Lung (tissue), 12 donors: ENCODE measurements around the gene RIN3. TPM values are rescaled to one million over a fixed set of nuclear protein-coding genes. Genes with fewer than 3 reads are reported as not detected.

ENCODE experiments used
- ATAC-seq: fragments of 200-7000 bp; cut with Tn5 transposase; one replicate; pipeline ENCODE4 v1.9.1; 2020; ENCODE audit warnings: moderate number of reproducible peaks; ENCODE audit not compliant: insufficient read depth, low FRiP score
- DNase-seq, 3 donors: peaks; one replicate each; pipeline ENCODE4 v3.0.0-alpha.2; 2013 to 2017
- H3K27ac ChIP-seq, 2 donors: one replicate each; pipeline ENCODE4 v1.5.1; 2013; ENCODE audit warnings: mild to moderate bottlenecking in 2 of 2, moderate library complexity in 2 of 2, control low read depth in 1 of 2, inconsistent platforms in 1 of 2, low read depth in 1 of 2, low read length in 1 of 2
- H3K27me3 ChIP-seq, 3 donors: one replicate each; pipeline ENCODE4 v1.5.1; 2013; ENCODE audit warnings: low read length in 2 of 3; ENCODE audit not compliant: control insufficient read depth in 3 of 3, insufficient read depth in 3 of 3
- H3K36me3 ChIP-seq, 4 donors: one replicate each; pipeline ENCODE4 v1.5.1; 2013; ENCODE audit warnings: low read length in 4 of 4, mild to moderate bottlenecking in 1 of 4, moderate library complexity in 1 of 4; ENCODE audit not compliant: control insufficient read depth in 4 of 4, insufficient read depth in 4 of 4
- H3K4me1 ChIP-seq, 5 donors: one replicate each; pipeline ENCODE4 v1.5.1; 2013; ENCODE audit warnings: low read length in 5 of 5, mild to moderate bottlenecking in 2 of 5, moderate library complexity in 1 of 5; ENCODE audit not compliant: control insufficient read depth in 5 of 5, insufficient read depth in 5 of 5
- H3K4me3 ChIP-seq: one replicate; pipeline ENCODE4 v1.5.1; 2013; ENCODE audit warnings: mild to moderate bottlenecking, control low read depth, moderate library complexity
- H3K9ac ChIP-seq, 2 donors: one replicate each; pipeline ENCODE4 v1.5.1; 2013; ENCODE audit warnings: low read length in 2 of 2, control low read depth in 1 of 2; ENCODE audit not compliant: insufficient read depth in 1 of 2
- H3K9me3 ChIP-seq, 4 donors: one replicate each; pipeline ENCODE4 v1.5.1; 2013; ENCODE audit warnings: low read length in 3 of 4, mild to moderate bottlenecking in 1 of 4, moderate library complexity in 1 of 4; ENCODE audit not compliant: control insufficient read depth in 4 of 4, insufficient read depth in 3 of 4
- WGBS, 2 donors: extraction: QIAGEN DNeasy Blood & Tissue Kit; methylation state at CpG; one replicate each; pipeline ENCODE4 v1.1.7; 2013; 5-methylcytosine and 5-hydroxymethylcytosine counted together
- polyA plus RNA-seq, 2 donors: library from polyadenylated mRNA; stranded (reverse); fragments of 200-250 nt; gene quantifications; one replicate each; pipeline ENCODE4 v1.2.1, GENCODE V29; 2013
- total RNA-seq, 2 donors: library from RNA; depleted of rRNA in 1 of 2; stranded (reverse); fragments of >200 nt in 1 of 2; gene quantifications; one replicate each; pipeline ENCODE4 v1.2.1, GENCODE V29; 2014 to 2021
- TF ChIP-seq, protein P1 (sequence below): IDR thresholded peaks from 2 replicates; pipeline ENCODE4 v1.5.1; 2012; ENCODE audit warnings: mild to moderate bottlenecking; ENCODE audit errors: control extremely low read depth, extremely low read depth
- donor health status: control.
- donor health status: control.
- donor health status: Bipolar disorder and iron deficiency.
- donor health status: healthy.
- donor health status: DM: yes; HTN: yes; CAD: no.

RIN3 gene
- total and polyA plus RNA-seq, 4 donors = 19.3 to 55.5 (median 40.2) TPM

DNA sequence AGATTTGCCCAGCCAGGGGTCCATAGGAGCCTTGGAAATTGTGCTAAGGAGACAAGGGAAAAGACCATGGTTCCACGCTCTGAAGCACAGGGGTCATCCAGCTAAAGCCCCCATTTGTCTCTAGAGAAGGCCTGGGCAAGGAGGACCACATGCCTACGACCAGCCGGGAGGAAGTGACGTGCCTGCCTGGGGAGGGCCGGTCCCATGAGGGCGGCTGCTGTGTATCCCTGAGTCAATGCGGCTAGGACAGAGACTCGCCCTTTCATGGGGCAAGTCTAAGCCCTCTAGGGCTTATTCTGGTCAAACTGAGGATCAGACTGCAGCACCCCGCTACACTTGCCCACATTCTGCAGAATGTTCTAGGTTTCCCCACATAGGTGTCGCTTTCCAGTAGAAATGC, 20.6 kb upstream of the RIN3 start:
- Histone ChIP-seq H3K27me3 (no peaks in the 10 kb centered on the region), H3K4me1 (peaks cover 0 to 17% (median 2%) of the 10 kb centered on the region in 5 donors), H3K9ac (no peak overlapping the region), H3K36me3 (no peaks in the 10 kb centered on the region), H3K4me3 (no peak overlapping the region), H3K27ac (no peak overlapping the region), H3K9me3 (no peaks in the 10 kb centered on the region)
- no peak for ATAC-seq
- TF ChIP-seq, protein P1, sequence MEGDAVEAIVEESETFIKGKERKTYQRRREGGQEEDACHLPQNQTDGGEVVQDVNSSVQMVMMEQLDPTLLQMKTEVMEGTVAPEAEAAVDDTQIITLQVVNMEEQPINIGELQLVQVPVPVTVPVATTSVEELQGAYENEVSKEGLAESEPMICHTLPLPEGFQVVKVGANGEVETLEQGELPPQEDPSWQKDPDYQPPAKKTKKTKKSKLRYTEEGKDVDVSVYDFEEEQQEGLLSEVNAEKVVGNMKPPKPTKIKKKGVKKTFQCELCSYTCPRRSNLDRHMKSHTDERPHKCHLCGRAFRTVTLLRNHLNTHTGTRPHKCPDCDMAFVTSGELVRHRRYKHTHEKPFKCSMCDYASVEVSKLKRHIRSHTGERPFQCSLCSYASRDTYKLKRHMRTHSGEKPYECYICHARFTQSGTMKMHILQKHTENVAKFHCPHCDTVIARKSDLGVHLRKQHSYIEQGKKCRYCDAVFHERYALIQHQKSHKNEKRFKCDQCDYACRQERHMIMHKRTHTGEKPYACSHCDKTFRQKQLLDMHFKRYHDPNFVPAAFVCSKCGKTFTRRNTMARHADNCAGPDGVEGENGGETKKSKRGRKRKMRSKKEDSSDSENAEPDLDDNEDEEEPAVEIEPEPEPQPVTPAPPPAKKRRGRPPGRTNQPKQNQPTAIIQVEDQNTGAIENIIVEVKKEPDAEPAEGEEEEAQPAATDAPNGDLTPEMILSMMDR = no peak
- 72 to 83% methylated on average over 10 of the region's 10 CpGs for WGBS, 2 donors
- no peak for DNase-seq

DNA sequence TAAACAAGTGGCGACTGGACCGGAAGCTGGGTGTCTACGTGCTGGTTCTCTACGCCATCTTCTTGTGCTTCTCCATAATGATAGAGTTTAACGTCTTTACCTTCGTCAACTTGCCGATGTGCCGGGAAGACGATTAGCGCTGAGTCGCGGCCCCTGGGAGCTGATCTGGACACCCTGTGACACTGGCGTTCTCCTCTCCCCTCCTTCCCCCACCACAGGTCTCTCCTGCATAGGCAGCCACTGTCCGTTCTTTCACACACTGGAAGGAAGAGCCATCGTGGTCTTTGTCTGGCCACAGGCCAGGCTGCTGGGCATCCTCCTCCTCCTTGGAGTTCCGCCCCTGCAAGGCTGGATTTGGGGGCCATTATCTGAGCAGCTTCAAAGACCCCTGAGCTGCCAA, 20.1 kb upstream of the RIN3 start:
- Histone ChIP-seq H3K27me3 (no peaks in the 10 kb centered on the region), H3K27ac (no peak overlapping the region), H3K4me1 (peaks cover 0 to 17% (median 2%) of the 10 kb centered on the region in 5 donors), H3K9ac (no peak overlapping the region), H3K4me3 (no peak overlapping the region), H3K36me3 (no peaks in the 10 kb centered on the region), H3K9me3 (no peaks in the 10 kb centered on the region)
- TF ChIP-seq, protein P1 = no peak
- 87 to 90% methylated on average over 16 of the region's 16 CpGs for WGBS, 2 donors
- DNase-seq (no peak), ATAC-seq (no peak)

DNA sequence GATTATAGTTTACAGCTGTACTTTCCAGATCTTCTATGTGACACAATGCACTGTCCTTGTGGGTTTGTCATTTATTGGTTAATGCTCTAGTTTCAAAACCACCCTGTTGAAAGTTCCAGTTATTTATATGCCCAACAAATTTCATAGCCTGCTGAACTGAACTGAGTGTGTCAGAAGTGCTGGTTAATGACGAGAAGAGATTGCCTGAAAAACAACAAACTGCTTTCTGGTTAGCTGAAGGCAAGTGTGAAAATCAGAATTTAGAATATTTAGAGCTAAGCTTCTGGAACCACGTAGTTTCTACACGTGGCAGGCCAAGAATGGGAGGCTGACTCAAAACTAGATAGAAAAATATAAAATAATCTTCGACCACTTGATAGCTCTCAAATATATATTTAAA, 19.1 kb upstream of the RIN3 start:
- Histone ChIP-seq H3K9me3 (no peaks in the 10 kb centered on the region), H3K4me1 (peaks cover 0 to 12% (median 0%) of the 10 kb centered on the region in 5 donors), H3K27ac (no peak overlapping the region), H3K27me3 (no peaks in the 10 kb centered on the region), H3K9ac (no peak overlapping the region), H3K36me3 (no peaks in the 10 kb centered on the region), H3K4me3 (no peak overlapping the region)
- ATAC-seq (no peak), DNase-seq (no peak)
- TF ChIP-seq, protein P1 = no peak
- WGBS, 2 donors = 61 to 77% methylated on average over 4 of the region's 4 CpGs

DNA sequence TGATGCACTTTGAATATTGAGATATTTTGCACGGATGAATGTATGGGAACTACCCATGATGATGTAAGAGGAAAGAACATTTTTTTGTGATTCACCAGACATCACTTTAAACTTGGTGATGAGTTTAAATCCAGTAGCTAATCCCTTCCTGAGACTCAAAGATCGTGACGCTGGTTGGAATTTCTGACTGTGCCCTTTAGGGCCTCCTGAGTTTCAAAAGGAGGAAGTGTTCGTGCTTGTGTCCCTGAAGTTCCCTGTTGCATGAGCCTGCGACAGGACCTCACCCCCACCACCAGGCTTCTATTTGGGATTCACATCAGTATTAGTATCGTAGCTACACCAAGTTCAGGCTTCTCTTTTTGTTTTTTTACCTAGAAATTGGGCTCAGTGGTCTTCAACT, 18.6 kb upstream of the RIN3 start:
- H3K4me3 ChIP-seq = no peak overlapping the region
- ATAC-seq = peak; percentile 36
- H3K9me3 ChIP-seq = no peaks in the 10 kb centered on the region
- no peaks in the 10 kb centered on the region for H3K36me3 ChIP-seq
- no peak overlapping the region for H3K27ac ChIP-seq
- DNase-seq = no peak
- TF ChIP-seq, protein P1 = no peak
- H3K27me3 ChIP-seq = no peaks in the 10 kb centered on the region
- WGBS, 2 donors = 29 to 63% methylated on average over 6 of the region's 6 CpGs
- no peak overlapping the region for H3K9ac ChIP-seq
- H3K4me1 ChIP-seq = peaks cover 0 to 7% (median 0%) of the 10 kb centered on the region in 5 donors
